ENCODE results near the gene CFAP54.

CFAP54 gene

GRCh38 chr12:96897421-96897820 lies 408.0 kb downstream of the CFAP54 start:
- TF ChIP-seq GATA2 (IDR thresholded peaks at IDR 0.05; ENCODE audit: low read depth, low read length) = no peak
- TF ChIP-seq GATA3 (IDR thresholded peaks at IDR 0.05; ENCODE audit: low read depth, low read length) = no peak

GRCh38 chr12:96901175-96901574 lies 411.8 kb downstream of the CFAP54 start:
- no peak for TF ChIP-seq GATA3 (IDR thresholded peaks at IDR 0.05; ENCODE audit: low read depth, low read length)
- TF ChIP-seq GATA2 (IDR thresholded peaks at IDR 0.05; ENCODE audit: low read depth, low read length) = no peak

- TF ChIP-seq GATA3 (IDR thresholded peaks at IDR 0.05; ENCODE audit: low read depth, low read length) (no peak), GATA2 (IDR thresholded peaks at IDR 0.05; ENCODE audit: low read depth, low read length) (no peak)
Measured at GRCh38 chr12:96902076-96902475, 412.7 kb downstream of the CFAP54 start.

- TF ChIP-seq GATA3 (IDR thresholded peaks at IDR 0.05; ENCODE audit: low read depth, low read length) (no peak), GATA2 (IDR thresholded peaks at IDR 0.05; ENCODE audit: low read depth, low read length) (no peak)
Measured at GRCh38 chr12:96906498-96906848, 417.1 kb downstream of the CFAP54 start.

GRCh38 chr12:96906849-96907670 lies 417.7 kb downstream of the CFAP54 start, which contains the start of gene NEDD1:
Gene NEDD1 (plus strand): TSS chr12:96907257. CDS start chr12:96909760, 2,503 bp downstream.
- TF ChIP-seq GATA2 (IDR thresholded peaks at IDR 0.05; ENCODE audit: low read depth, low read length) (no peak), GATA3 (IDR thresholded peaks at IDR 0.05; ENCODE audit: low read depth, low read length) (no peak)

- TF ChIP-seq GATA2 (IDR thresholded peaks at IDR 0.05; ENCODE audit: low read depth, low read length) = no peak
- no peak for TF ChIP-seq GATA3 (IDR thresholded peaks at IDR 0.05; ENCODE audit: low read depth, low read length)
Measured at GRCh38 chr12:96907671-96908422, 418.5 kb downstream of the CFAP54 start.

GRCh38 chr12:96908423-96908675 lies 419.0 kb downstream of the CFAP54 start:
- TF ChIP-seq GATA3 (IDR thresholded peaks at IDR 0.05; ENCODE audit: low read depth, low read length) (no peak), GATA2 (IDR thresholded peaks at IDR 0.05; ENCODE audit: low read depth, low read length) (no peak)

- TF ChIP-seq GATA2 (IDR thresholded peaks at IDR 0.05; ENCODE audit: low read depth, low read length) (no peak), GATA3 (IDR thresholded peaks at IDR 0.05; ENCODE audit: low read depth, low read length) (no peak)
Measured at GRCh38 chr12:96912261-96912660, 422.9 kb downstream of the CFAP54 start.

GRCh38 chr12:96912943-96913342 lies 423.6 kb downstream of the CFAP54 start:
- no peak for TF ChIP-seq GATA2 (IDR thresholded peaks at IDR 0.05; ENCODE audit: low read depth, low read length)
- no peak for TF ChIP-seq GATA3 (IDR thresholded peaks at IDR 0.05; ENCODE audit: low read depth, low read length)

GRCh38 chr12:96919510-96920210 lies 430.3 kb downstream of the CFAP54 start:
- no peak for TF ChIP-seq GATA3 (IDR thresholded peaks at IDR 0.05; ENCODE audit: low read depth, low read length)
- no peak for TF ChIP-seq GATA2 (IDR thresholded peaks at IDR 0.05; ENCODE audit: low read depth, low read length)

All from SH-SY5Y (cell line).